GM19043 (cell line): ENCODE data around the gene MVD.

ENCODE experiments used
- ATAC-seq: cut with Tn5 transposase; IDR thresholded peaks from one replicate; pipeline ENCODE4 v1.9.1; 2021; ENCODE audit warnings: low read depth; ENCODE audit not compliant: unreplicated experiment

The MVD gene

DNA sequence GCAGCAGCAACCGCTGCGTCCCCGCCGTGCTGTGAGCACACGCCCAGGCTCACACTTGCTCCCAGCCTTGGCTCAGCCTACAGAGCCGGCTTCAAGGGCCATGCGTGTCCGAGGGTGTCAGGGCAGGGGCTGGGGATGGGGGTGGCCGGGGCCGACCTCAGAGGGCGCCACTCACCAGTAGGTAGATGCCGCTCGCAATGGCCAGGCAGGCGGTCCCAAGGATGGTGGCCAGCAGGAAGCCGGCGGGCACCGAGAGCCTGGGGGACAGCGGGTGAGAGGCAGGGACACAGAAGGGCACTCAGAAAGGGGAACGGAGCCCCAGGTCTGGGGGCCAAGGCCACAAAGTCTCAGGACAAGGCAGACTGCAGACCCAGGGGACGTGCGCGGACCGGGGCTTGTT is 16.9 kb downstream of the MVD start:
- no peak for ATAC-seq

GRCh38 chr16:88645455-88645854 is 17.4 kb downstream of the MVD start:
- no peak for ATAC-seq

GRCh38 chr16:88643644-88643932 is 19.3 kb downstream of the MVD start:
- ATAC-seq: no peak

- no peak for ATAC-seq
These were observed 19.8 kb downstream of the MVD start for GRCh38 chr16:88642881-88643643.

GRCh38 chr16:88640498-88641247 is 22.2 kb downstream of the MVD start:
- no peak for ATAC-seq

DNA sequence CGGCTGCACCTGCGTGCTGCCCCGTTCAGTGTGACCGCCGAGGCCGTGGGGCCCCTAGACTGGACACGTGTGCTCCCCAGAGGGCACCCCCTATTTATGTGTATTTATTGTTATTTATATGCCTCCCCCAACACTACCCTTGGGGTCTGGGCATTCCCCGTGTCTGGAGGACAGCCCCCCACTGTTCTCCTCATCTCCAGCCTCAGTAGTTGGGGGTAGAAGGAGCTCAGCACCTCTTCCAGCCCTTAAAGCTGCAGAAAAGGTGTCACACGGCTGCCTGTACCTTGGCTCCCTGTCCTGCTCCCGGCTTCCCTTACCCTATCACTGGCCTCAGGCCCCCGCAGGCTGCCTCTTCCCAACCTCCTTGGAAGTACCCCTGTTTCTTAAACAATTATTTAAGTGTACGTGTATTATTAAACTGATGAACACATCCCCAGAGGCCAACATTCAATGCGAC is 22.8 kb downstream of the MVD start:
- ATAC-seq: no peak

DNA sequence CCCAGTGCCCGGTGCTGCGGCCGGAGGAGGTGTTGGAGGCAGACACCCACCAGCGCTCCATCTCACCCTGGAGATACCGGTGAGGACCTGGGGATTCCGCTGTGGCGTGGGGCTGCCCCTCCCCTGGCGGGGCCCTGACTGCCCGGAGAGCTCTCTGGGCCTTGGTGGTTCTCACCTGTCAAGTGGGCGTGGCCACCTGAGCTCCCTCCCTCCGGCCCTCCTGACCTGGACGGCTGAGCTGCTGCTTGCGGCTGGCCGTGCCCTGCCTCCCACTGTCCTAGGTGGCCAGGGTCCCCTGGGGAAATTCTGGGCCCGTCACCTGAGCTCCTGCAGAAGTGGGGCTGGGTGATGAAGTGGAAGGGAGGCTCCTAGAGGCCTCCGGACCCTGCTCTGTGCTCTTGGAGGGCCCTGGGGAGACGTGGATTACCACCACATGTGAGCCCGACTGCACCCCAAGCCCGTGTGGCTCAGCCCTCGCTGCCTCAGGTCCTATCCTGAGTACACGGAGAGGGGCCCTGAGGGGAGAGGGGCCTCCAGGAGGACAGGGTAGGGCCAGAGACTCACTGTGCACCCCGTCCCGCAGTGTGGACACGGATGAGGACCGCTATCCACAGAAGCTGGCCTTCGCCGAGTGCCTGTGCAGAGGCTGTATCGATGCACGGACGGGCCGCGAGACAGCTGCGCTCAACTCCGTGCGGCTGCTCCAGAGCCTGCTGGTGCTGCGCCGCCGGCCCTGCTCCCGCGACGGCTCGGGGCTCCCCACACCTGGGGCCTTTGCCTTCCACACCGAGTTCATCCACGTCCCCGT is 23.5 kb downstream of the MVD start:
- no peak for ATAC-seq

GRCh38 chr16:88638323-88639230 is 24.3 kb downstream of the MVD start, which contains the start of gene IL17C:
Gene IL17C, plus strand, starts transcription at chr16:88638572. Its CDS starts 70 bp downstream, at chr16:88638642.
- ATAC-seq: no peak

- ATAC-seq: no peak
These were observed 26.2 kb downstream of the MVD start for GRCh38 chr16:88636488-88637265.

GRCh38 chr16:88635671-88636319 is 27.1 kb downstream of the MVD start:
- ATAC-seq: no peak

DNA sequence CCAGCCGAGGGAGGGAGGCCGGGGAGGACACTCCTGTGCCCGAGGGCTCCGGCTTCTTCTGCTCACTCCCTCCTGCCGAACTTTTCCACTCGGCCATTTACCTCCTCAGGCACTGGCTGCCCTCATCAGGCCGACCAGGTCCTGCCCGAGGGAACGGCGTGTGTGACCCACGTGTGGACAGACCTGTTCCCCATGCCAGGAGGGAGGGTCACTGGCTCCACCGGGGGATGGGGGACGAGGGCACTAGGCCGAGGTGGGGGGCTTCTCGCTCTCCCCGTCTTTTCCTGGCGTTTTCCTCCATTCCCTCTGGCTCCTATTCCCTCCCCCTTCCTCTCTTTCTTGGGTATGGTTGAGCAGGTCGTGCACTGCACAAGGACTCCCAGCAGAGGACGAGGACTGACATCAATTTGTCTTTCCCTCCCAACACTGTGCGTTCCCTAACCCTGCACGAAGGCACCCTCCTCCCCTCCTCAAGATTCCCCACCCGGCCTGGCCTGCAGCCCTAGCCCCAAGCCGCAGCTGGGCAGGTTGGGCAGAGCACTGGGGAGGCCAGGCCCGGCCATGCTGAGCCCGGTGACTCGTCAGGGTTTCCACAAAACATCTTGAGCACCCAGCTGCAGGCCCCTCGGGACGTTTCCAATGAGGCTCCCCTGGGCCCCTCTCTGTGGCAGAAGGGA is 27.8 kb downstream of the MVD start:
- no peak for ATAC-seq

DNA sequence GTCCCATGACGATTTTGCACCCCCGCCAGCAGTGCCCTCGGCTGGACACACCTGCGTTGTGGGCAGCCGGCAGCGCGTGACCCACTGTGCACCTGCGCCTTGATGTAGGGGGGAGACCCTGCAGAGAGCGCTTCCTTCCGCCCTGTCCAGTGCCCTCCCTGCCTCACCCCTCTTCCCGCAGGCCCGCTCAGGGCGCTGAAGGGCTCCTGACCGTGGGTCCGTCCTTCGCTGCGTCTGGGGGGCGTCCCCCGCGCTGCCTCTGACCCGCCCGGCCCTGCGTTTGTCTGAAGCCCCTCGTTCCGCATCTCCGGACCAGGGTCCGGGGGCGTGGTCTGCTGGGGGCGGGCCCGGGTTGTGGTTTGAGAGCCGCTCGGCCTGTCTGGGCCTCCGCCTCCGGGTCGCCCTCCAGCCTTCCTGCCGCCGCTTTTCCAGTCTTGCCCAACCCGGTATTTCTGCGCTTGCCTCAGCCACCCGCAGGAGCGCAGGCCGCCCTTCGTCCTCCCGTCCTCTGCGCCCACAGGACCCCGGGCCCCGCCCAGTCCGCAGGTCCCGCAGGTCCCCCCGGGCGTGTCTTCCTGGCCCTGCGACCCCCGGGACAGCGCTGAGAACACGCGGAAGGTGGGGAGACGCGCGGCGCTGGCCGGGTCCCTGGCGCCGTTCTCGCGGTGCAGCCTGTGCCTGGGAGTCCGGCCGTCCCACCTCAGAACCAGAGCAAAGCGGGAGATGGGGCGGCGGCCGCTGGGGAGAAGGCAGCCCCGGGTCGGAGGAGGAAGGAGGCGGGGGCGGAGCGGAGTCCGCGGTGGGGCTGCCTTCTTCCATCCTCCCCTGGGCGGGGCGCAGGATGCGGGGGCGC is 28.5 kb downstream of the MVD start:
- peak; percentile 47 for ATAC-seq

DNA sequence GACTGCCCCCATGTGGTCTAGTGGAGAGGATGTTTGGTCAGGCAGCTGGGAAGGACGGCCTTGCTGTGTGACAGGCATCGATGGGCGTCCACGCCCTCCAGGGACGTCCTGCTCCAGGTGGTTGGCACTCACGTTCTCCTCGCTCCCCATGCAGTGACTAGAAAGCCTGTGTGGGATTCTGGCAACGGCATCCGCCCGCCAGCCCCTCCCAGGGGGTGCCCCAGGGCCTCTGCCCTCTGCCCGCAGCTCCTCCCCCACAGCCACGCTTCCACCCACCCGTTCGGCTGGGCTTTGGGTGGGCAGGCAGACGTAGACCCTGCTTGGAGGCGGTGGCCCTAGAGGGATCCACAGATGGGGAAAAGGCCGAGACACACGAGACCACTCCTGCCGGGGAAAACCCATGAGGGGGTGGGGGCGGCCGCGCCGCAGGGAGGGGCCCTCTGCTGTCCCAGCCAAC is 29.2 kb downstream of the MVD start:
- peak; percentile 23 for ATAC-seq

DNA sequence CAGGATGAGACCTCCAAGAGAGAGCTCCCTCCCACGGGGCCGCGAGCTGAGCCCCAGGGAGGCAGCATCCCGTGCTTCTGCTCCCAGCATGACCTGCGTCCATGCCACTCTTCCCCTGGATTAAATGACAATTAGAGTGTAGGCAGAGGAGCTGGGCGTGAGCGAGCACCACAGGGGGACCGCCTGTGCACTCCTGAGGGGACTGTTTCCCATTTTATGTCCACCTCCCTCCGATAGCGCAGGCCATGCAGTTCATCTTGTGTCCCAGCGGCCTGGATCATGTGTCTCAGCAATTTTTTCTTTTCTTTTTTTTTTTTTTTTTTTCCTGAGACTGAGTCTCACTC is 30.3 kb downstream of the MVD start:
- ATAC-seq: no peak

GRCh38 chr16:88631920-88632586 is 30.8 kb downstream of the MVD start:
- no peak for ATAC-seq

GRCh38 chr16:88631384-88631783 is 31.5 kb downstream of the MVD start:
- ATAC-seq: no peak

- ATAC-seq: no peak
These were observed 31.9 kb downstream of the MVD start for GRCh38 chr16:88630941-88631340.
